Activated CD8-positive, alpha-beta T cell treated with anti-CD3 and anti-CD28 coated beads for 36 hours (primary cell): ENCODE results near the gene ZNF621. TPM values are rescaled to one million over a fixed set of nuclear protein-coding genes. Genes with fewer than 3 reads are reported as not detected.
"Not testable (repeated sequence)": the region's sequence is repeated elsewhere in the genome, so short reads cannot be mapped to it uniquely, and the experiment has no call there.

Source experiments
- ATAC-seq: fragments of 200-7000 bp; cut with Tn5 transposase; one replicate; pipeline ENCODE4 v1.10.0; 2021; ENCODE audit warnings: mild to moderate bottlenecking, moderate library complexity
- CTCF ChIA-PET: fragments of 350-600 bp; sonication (Branson Sonifier 250); formaldehyde crosslinking; loops from one replicate; lab custom pipeline; 2021; ENCODE audit warnings: antibody characterized with exemption; lab: Charles Lee
- POLR2A ChIA-PET: fragments of 350-600 bp; sonication (Branson Sonifier 250); formaldehyde crosslinking; loops from one replicate; lab custom pipeline; 2021; ENCODE audit warnings: antibody characterized with exemption; lab: Charles Lee
- DNase-seq: peaks from one replicate; pipeline ENCODE4 v3.0.0-alpha.2; 2020
- H3K27ac Mint-ChIP-seq: one replicate; pipeline ENCODE4 v1.8.0; 2021; ENCODE audit warnings: mild to moderate bottlenecking, mixed read lengths
- H3K27me3 Mint-ChIP-seq: one replicate; pipeline ENCODE4 v1.8.0; 2021; ENCODE audit warnings: mixed read lengths
- H3K36me3 Mint-ChIP-seq: one replicate; pipeline ENCODE4 v1.8.0; 2021; ENCODE audit warnings: low read depth, mixed read lengths
- H3K4me1 Mint-ChIP-seq: one replicate; pipeline ENCODE4 v1.8.0; 2021; ENCODE audit warnings: low read depth, mixed read lengths
- H3K4me3 Mint-ChIP-seq: one replicate; pipeline ENCODE4 v1.8.0; 2021; ENCODE audit warnings: mild to moderate bottlenecking, moderate library complexity, mixed read lengths
- H3K9me3 Mint-ChIP-seq: one replicate; pipeline ENCODE4 v1.8.0; 2021; ENCODE audit warnings: mixed read lengths
- intact Hi-C: fragments of 100-400 bp; cut with micrococcal nuclease; formaldehyde crosslinking; loops from one replicate; pipeline ENCODE4 v1.10.0; 2022
- total RNA-seq, 2 experiments: library from RNA; stranded (reverse); gene quantifications; one replicate each; pipeline ENCODE4 v1.2.3, GENCODE V29; 2021
- TF ChIP-seq, protein P1 (sequence below): fragments of 200-600 bp; IDR thresholded peaks from one replicate; pipeline ENCODE4 v1.8.0; 2022; ENCODE audit warnings: antibody characterized with exemption, mild to moderate bottlenecking

ZNF621 gene
- total RNA-seq, 2 experiments from 2014 or later, result 18.5 to 19.1 TPM

DNA sequence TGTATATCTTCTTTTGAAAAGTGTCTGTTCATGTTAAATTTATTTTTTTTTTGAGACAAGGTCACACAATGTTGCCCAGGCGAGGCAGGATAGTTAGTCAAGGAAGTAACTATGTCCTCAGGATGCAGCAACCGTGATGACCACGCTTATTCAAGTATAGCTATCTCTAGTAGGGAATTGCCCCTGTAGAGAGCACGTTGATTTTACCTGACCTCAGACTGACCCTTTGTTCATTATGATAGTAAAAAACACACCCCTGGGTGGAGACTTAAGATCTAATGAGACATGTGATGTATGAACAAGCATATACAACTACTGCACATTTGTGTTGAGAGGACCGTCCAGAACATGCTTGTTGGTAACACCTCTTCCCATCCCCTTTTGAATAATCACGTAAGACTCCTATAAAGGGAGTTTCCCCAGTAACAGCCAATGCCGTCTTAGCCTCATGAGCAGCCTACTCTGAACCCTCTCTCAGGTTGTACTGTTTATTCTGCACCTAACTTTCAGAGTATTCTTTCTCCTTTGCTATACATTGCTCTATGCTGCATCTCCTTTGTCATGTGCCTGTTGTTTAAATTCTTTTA, 32.9 kb downstream of the ZNF621 start:
- POLR2A ChIA-PET, result no interaction called here
- Mint-ChIP-seq H3K27ac (no peak overlapping the region), H3K9me3 (no peaks in the 10 kb centered on the region), H3K27me3 (peaks cover 1% of the 10 kb centered on the region), H3K4me1 (no peaks in the 10 kb centered on the region), H3K36me3 (no peaks in the 10 kb centered on the region), H3K4me3 (no peak overlapping the region)
- no peak for DNase-seq
- intact Hi-C loops, result no loop called here
- TF ChIP-seq, protein P1, sequence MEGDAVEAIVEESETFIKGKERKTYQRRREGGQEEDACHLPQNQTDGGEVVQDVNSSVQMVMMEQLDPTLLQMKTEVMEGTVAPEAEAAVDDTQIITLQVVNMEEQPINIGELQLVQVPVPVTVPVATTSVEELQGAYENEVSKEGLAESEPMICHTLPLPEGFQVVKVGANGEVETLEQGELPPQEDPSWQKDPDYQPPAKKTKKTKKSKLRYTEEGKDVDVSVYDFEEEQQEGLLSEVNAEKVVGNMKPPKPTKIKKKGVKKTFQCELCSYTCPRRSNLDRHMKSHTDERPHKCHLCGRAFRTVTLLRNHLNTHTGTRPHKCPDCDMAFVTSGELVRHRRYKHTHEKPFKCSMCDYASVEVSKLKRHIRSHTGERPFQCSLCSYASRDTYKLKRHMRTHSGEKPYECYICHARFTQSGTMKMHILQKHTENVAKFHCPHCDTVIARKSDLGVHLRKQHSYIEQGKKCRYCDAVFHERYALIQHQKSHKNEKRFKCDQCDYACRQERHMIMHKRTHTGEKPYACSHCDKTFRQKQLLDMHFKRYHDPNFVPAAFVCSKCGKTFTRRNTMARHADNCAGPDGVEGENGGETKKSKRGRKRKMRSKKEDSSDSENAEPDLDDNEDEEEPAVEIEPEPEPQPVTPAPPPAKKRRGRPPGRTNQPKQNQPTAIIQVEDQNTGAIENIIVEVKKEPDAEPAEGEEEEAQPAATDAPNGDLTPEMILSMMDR, result no peak
- CTCF ChIA-PET, result no interaction called here
- ATAC-seq, result no peak

DNA sequence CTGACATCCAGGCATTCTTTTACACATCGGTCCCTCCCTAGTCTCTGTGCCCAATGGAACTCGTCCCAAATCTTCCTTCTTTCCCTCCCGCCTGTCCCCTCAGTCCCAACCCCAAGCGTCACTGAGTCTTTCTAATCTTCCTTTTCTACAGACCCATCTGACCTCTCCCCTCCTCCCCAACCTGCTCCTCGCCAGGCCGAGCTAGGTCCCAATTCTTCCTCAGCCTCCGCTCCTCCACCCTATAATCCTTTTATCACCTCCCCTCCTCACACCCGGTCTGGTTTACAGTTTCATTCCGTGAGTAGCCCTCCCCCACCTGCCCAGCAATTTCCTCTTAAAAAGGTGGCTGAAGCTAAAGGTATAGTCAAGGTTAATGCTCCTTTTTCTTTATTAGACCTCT, 37.7 kb downstream of the ZNF621 start:
- POLR2A ChIA-PET, intact Hi-C loops, H3K27ac Mint-ChIP-seq, H3K9me3 Mint-ChIP-seq, H3K4me1 Mint-ChIP-seq, H3K4me3 Mint-ChIP-seq, DNase-seq, H3K36me3 Mint-ChIP-seq, ATAC-seq, H3K27me3 Mint-ChIP-seq: not testable (repeated sequence)
- CTCF ChIA-PET, result interaction anchor here (0.9 kb wide), 1 partner anchor 18 kb away, joined by 3 read pairs; no protein-coding TSS in a partner anchor

DNA sequence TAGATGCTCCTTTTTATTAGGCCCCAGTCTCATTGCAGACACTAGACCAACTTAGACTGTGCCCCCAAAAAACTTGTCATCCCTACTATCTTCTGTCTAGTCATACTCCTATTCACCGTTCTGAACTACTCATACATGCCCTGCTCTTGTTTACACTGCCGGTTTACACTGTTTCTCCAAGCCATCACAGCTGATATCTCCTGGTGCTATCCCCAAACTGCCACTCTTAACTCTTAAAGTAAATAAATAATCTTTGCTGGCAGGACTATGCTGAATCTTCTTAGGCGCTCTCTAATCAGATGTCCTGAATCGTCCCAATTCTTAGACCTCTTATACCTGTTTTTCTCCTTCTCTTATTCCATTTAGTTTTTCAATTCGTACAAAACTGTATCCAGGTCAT, 40.9 kb downstream of the ZNF621 start:
- CTCF ChIA-PET, ATAC-seq, POLR2A ChIA-PET: not testable (repeated sequence)

DNA sequence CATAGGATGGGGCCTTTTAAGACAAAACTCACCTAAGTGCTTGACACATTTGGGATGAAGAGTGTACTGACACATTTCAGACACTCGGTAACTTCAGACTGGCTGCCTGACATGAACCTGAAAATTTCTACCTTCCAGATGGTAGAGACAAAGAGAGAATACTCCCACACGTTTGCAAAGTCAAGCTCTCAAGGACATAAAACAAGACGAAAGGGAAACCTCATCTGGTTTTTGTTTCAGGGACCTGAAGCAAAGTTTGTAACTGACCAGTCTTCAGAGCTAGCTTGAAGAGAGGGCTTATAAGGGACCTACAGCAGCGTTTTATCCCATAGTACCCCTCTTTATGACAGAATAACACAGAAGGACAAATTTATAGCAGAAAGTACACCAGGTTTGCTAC, 41.9 kb downstream of the ZNF621 start:
- no peaks in the 10 kb centered on the region for H3K4me1 Mint-ChIP-seq
- TF ChIP-seq, protein P1, result no peak
- ChIA-PET POLR2A (no interaction called here), CTCF (no interaction called here)
- peaks cover 5% of the 10 kb centered on the region for H3K9me3 Mint-ChIP-seq
- DNase-seq, result no peak
- H3K36me3 Mint-ChIP-seq, result no peaks in the 10 kb centered on the region
- intact Hi-C loops, result no loop called here
- no peaks in the 10 kb centered on the region for H3K27me3 Mint-ChIP-seq
- no peak overlapping the region for H3K4me3 Mint-ChIP-seq
- H3K27ac Mint-ChIP-seq, result no peak overlapping the region
- no peak for ATAC-seq

More for the DNA sequence above, 40.9 kb downstream of the ZNF621 start:
- DNase-seq, H3K4me3 Mint-ChIP-seq, H3K36me3 Mint-ChIP-seq, intact Hi-C loops, H3K27me3 Mint-ChIP-seq, H3K9me3 Mint-ChIP-seq, H3K27ac Mint-ChIP-seq, H3K4me1 Mint-ChIP-seq: not testable (repeated sequence)

DNA sequence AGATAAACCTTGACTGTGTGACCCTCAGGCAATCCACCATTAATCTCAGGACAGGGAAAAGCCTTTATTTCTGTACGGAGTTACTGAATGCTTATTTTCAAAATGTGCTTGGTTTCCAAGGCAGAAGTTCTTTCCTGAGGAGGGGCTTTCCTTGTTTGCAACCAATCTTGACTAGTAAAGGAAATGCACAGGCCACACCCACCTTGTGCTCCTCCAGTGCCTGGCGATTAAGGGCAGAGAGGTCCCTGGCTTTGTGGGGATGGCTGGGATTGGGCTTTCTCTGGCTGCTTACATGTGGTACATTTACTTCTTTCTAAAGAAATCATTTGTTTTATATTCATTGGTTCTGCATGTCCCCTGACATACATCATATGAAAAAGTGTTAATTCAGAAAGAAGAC, 47.8 kb downstream of the ZNF621 start:
- Mint-ChIP-seq H3K4me1 (no peaks in the 10 kb centered on the region), H3K4me3 (no peak overlapping the region), H3K9me3 (peaks cover 5% of the 10 kb centered on the region), H3K36me3 (no peaks in the 10 kb centered on the region), H3K27ac (no peak overlapping the region), H3K27me3 (peaks cover 2% of the 10 kb centered on the region)
- ChIA-PET CTCF (interaction anchor here (1.2 kb wide), 1 partner anchor 12 kb away, joined by 4 read pairs; no protein-coding TSS in a partner anchor), POLR2A (no interaction called here)
- TF ChIP-seq, protein P1, result no peak
- no peak for ATAC-seq
- intact Hi-C loops, result no loop called here
- DNase-seq, result no peak

DNA sequence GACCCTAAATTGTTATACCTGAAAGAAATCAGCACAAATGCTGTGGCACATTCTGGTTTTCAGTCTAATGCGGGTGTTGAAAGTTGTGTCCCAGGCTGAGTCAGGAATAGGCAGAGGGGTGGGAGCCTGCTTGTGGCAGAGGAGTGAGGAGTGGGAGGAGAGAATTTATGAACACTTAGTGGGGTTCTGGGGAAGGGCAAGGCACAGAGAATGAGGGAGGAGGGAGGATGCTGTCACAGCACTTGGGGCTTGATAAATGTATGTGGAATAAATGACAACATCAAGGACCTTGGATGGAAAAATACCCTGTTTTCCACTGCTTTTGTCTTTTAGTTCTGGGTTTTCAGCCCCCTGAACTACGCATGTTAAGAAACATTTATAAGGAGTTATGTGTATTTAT, 49.3 kb downstream of the ZNF621 start:
- intact Hi-C loops, result no loop called here
- H3K4me3 Mint-ChIP-seq, result no peak overlapping the region
- ChIA-PET POLR2A (no interaction called here), CTCF (no interaction called here)
- TF ChIP-seq, protein P1, result no peak
- H3K9me3 Mint-ChIP-seq, result no peaks in the 10 kb centered on the region
- H3K27ac Mint-ChIP-seq, result no peak overlapping the region
- H3K27me3 Mint-ChIP-seq, result peaks cover 2% of the 10 kb centered on the region
- no peaks in the 10 kb centered on the region for H3K4me1 Mint-ChIP-seq
- H3K36me3 Mint-ChIP-seq, result no peaks in the 10 kb centered on the region
- DNase-seq (no peak), ATAC-seq (no peak)
